ENCODE measurements around the gene AKAP4.

GRCh38 chrX:50152456-50152855, 48.4 kb downstream of the AKAP4 start:
- TF ChIP-seq, protein P1, sequence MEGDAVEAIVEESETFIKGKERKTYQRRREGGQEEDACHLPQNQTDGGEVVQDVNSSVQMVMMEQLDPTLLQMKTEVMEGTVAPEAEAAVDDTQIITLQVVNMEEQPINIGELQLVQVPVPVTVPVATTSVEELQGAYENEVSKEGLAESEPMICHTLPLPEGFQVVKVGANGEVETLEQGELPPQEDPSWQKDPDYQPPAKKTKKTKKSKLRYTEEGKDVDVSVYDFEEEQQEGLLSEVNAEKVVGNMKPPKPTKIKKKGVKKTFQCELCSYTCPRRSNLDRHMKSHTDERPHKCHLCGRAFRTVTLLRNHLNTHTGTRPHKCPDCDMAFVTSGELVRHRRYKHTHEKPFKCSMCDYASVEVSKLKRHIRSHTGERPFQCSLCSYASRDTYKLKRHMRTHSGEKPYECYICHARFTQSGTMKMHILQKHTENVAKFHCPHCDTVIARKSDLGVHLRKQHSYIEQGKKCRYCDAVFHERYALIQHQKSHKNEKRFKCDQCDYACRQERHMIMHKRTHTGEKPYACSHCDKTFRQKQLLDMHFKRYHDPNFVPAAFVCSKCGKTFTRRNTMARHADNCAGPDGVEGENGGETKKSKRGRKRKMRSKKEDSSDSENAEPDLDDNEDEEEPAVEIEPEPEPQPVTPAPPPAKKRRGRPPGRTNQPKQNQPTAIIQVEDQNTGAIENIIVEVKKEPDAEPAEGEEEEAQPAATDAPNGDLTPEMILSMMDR (IDR thresholded peaks at IDR 0.05): no peak
- TF ChIP-seq ZFX (IDR thresholded peaks at IDR 0.05; ENCODE audit: borderline replicate concordance): no peak
